Fibroblast of mammary gland (primary cell): Measurements from ENCODE around the gene SLC22A14.

Source experiments
- DNase-seq: peaks from one replicate; pipeline ENCODE4 v3.0.0-alpha.2; 2010; ENCODE audit warnings: low read depth
- H3K4me3 ChIP-seq: 2 replicates; pipeline ENCODE4 v1.5.1; 2011; ENCODE audit warnings: low read depth, mild to moderate bottlenecking, low read length, moderate library complexity; ENCODE audit not compliant: control insufficient read depth
- CTCF ChIP-seq: conservative IDR thresholded peaks from 2 replicates; pipeline ENCODE4 v1.5.1; 2011; ENCODE audit warnings: low read depth, low read length, inconsistent platforms; ENCODE audit not compliant: control insufficient read depth, insufficient read depth

SLC22A14 gene

GRCh38 chr3:38349684-38350359, 67.7 kb downstream of the SLC22A14 start:
- no peak overlapping the region for H3K4me3 ChIP-seq
- DNase-seq: peak; percentile 77
- no peak for TF ChIP-seq CTCF

GRCh38 chr3:38353151-38353550, 71.1 kb downstream of the SLC22A14 start:
- no peak overlapping the region for H3K4me3 ChIP-seq
- no peak for TF ChIP-seq CTCF
- peak; percentile 72 for DNase-seq

DNA sequence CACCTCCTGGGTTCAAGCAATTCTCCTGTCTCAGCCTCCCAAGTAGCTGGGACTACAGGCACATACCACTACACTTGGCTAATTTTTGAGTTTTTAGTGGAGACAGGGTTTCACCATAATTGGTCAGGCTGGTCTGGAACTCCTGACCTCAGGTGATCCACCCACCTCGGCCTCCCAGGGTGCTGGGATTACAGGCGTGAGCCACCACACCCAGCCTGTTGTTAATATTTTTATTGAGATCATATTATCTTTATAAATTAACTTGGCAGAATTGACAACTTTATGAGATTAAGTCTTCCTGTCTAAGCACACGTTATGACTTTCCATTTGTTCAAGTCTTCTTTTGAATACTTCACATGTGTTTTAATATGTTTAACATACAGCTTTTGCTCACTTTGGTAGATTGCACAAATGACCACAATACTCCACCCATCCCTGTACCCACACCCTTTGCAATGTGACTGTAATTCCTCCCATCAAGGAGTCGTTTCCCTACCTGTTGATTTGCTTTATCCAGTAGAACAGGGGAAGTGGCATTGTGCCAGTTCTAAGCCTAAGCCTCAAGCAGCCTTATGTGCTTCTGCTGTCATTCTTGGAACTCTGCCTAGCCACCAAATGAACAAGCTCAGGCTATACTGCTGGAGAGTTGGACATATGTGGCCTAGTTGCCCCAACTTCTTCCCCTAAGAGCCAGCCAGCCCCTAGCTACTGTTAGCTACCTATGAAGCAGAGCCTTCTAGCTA, 72.7 kb downstream of the SLC22A14 start:
- peak; percentile 83 for DNase-seq
- no peak overlapping the region for H3K4me3 ChIP-seq
- no peak for TF ChIP-seq CTCF

DNA sequence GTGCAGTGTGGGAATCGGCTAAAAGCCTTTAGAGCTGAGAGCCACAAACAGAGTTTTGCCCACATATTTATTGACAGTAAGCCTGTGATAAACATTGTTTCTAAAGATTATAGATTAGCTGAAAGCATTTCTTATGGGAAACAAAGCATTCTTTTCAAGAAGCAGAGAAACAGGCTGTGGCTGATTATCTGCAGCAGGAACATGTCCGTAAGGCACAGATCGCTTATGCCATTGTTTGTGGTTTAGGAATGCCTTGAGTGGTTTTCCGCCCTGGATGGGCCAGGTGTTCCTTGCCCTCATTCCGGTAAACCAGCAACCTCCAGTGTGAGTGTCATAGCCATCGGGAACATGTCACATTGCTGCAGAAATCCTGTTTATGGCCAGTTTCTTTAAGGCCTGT, 76.9 kb downstream of the SLC22A14 start:
- H3K4me3 ChIP-seq: no peak overlapping the region
- no peak for DNase-seq
- no peak for TF ChIP-seq CTCF

DNA sequence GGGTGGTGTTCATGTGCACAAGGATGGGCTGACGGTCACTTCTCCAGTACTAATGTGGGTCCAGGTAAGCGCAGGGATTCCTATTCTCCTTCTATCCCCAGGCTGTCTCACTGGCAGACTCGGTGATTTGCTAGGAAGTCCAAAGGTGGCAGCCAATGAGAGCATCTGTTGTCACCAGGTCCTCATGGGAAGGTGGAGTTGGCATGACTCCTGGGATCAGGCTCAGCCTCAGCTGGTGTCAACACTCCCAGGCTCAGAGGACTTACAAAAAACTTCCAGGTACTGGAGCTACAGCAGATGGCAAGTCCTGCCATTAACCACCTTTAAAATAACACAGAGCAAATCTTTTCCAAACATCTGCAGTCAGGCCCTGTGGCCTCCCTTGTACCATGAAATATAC, 78.3 kb downstream of the SLC22A14 start:
- TF ChIP-seq CTCF: no peak
- H3K4me3 ChIP-seq: no peak overlapping the region
- DNase-seq: no peak

DNA sequence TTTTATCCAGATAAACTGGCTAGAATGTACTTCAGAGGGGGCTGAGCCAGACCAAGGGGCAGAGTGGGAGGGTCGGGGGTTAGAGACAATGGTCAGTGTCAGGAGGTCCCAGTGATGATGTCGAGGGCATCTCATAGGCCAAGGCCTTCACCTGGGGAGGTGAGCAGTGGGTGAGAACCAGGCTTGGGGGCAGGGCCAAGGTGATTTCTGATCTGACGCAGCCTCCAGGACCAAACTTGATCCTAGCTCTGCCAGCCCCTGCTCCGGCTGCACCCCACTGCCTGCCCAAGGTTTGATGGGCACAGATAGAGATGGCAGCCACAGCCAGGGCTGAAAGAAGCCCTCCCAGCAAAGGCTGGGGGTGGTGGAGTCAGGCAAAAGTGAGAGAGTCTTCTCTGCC, 79.4 kb downstream of the SLC22A14 start:
- no peak for DNase-seq
- TF ChIP-seq CTCF: no peak
- no peak overlapping the region for H3K4me3 ChIP-seq

GRCh38 chr3:38362825-38363224, 80.7 kb downstream of the SLC22A14 start:
- H3K4me3 ChIP-seq: no peak overlapping the region
- no peak for DNase-seq
- no peak for TF ChIP-seq CTCF
